Right lobe of liver (tissue), 6 donors: ENCODE data around the gene POLR2I. TPM values are rescaled to one million over a fixed set of nuclear protein-coding genes. Genes with fewer than 3 reads are reported as not detected.

ENCODE experiments used
- ATAC-seq, 4 donors: fragments of 200-7000 bp; cut with Tn5 transposase; one replicate each; pipeline ENCODE4 v1.9.1; 2020; ENCODE audit warnings: mild to moderate bottlenecking in 4 of 4, moderate library complexity in 4 of 4
- DNase-seq, 3 donors: peaks; one replicate each; pipeline ENCODE4 v3.0.0-alpha.2; 2020
- H3K27ac ChIP-seq, 3 donors: fragments of 200-600 bp; one replicate each; pipeline ENCODE4 v1.8.0; 2022
- H3K27me3 ChIP-seq, 2 donors: fragments of 200-600 bp; one replicate each; pipeline ENCODE4 v1.8.0; 2022
- H3K36me3 ChIP-seq, 4 donors: fragments of 200-600 bp; sonication (generic) in 1 of 4; one replicate each; pipeline versions ENCODE4 v1.5.1 to v1.8.0; 2017 to 2022; ENCODE audit warnings: control low read depth in 1 of 4
- H3K4me1 ChIP-seq, 4 donors: fragments of 200-600 bp; sonication (generic) in 1 of 4; one replicate each; pipeline versions ENCODE4 v1.5.1 to v1.8.0; 2017 to 2022; ENCODE audit warnings: control low read depth in 1 of 4
- H3K4me3 ChIP-seq, 3 donors: fragments of 200-600 bp; one replicate each; pipeline ENCODE4 v1.8.0; 2022
- H3K9me3 ChIP-seq, 4 donors: fragments of 200-600 bp; sonication (generic) in 1 of 4; one replicate each; pipeline versions ENCODE4 v1.5.1 to v1.8.0; 2017 to 2022; ENCODE audit warnings: control low read depth in 1 of 4
- POLR2A ChIP-seq: fragments of 450-650 bp; IDR thresholded peaks from one replicate; pipeline ENCODE4 v1.6.1; 2017; ENCODE audit warnings: antibody characterized with exemption, mild to moderate bottlenecking
- WGBS: methylation state at CpG from one replicate; pipeline ENCODE4 v1.1.6; 2018; ENCODE audit warnings: low coverage, low lambda C conversion rate; ENCODE audit not compliant: insufficient coverage; ENCODE audit errors: missing lambda C conversion rate; 5-methylcytosine and 5-hydroxymethylcytosine counted together
- intact Hi-C, 2 donors: fragments of 100-400 bp; cut with DNase I; formaldehyde crosslinking; loops; one replicate each; pipeline versions ENCODE4 v1.11.2 to v1.14.1; 2022
- total RNA-seq, 6 experiments: library from RNA; depleted of rRNA in 2 of 6; stranded (reverse); fragments of >200 nt in 2 of 6; fragmentation: NEBNext Ultra II Directional in 3 of 6; extraction: Animal tissue kit (Norgen Biotek cat#: 25700) in 3 of 6; gene quantifications; one replicate each; pipeline versions ENCODE4 v1.1.0 to v1.2.4, GENCODE V29; 2016 to 2023
- TF ChIP-seq, protein P1 (sequence below), 4 donors: fragments of 200-600 bp in 3 of 4; fragments of 450-650 bp in 1 of 4; IDR thresholded peaks; one replicate each; pipeline versions ENCODE4 v1.5.1 to v1.8.0; 2016 to 2022; ENCODE audit warnings: antibody characterized with exemption in 4 of 4, mild to moderate bottlenecking in 2 of 4
- donor health status: DM: no; HTN: yes; CAD: no.
- donor health status: DM: no; HTN: no; CAD: no.
- donor health status: DM: no; HTN: no; CAD: no.
- donor health status: DM: no; HTN: yes; CAD: no.
- donor health status: DM: no; HTN: yes; CAD: no.

POLR2I gene
- total RNA-seq, 6 experiments from 2014 or later = 27.3 to 34.4 (median 29.9) TPM

DNA sequence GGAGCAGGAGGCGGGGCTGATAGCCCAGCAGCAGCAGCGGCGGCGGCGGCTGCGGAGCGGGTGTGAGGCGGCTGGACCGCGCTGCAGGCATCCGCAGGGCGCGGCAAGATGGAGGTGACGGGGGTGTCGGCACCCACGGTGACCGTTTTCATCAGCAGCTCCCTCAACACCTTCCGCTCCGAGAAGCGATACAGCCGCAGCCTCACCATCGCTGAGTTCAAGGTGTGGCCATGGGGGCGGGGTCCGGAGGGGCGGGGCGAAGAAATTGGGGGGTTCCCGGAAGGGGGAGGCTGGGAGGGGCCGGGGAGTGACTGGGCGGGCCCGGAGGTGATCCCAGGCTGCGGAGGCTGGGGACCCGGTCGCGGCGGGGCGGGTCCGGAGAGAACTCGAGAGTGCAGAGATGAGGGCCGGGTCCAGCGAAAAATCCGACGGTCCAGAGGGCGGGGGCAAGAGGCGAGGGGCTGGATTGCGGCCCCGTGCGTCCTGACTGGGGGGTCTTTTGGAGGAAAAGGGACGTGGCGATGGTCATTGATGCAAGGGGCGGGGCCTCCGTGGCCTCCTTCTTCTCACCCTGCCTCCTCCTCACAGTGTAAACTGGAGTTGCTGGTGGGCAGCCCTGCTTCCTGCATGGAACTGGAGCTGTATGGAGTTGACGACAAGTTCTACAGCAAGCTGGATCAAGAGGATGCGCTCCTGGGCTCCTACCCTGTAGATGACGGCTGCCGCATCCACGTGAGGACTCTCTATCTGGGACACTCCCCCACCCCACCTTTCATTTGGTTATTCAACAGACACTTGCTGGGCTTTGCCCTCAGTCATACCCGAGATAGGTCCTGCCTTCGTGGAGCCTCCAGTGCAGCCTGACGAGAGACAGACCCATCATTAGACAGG is 1.0 kb upstream of the POLR2I start, which contains the start of gene TBCB:
Gene TBCB (plus strand): TSS at position 16 of the 891 bp plus-strand sequence. CDS start 93 bp downstream, at position 109.
- peak; percentile 12 for TF ChIP-seq POLR2A
- TF ChIP-seq, protein P1, sequence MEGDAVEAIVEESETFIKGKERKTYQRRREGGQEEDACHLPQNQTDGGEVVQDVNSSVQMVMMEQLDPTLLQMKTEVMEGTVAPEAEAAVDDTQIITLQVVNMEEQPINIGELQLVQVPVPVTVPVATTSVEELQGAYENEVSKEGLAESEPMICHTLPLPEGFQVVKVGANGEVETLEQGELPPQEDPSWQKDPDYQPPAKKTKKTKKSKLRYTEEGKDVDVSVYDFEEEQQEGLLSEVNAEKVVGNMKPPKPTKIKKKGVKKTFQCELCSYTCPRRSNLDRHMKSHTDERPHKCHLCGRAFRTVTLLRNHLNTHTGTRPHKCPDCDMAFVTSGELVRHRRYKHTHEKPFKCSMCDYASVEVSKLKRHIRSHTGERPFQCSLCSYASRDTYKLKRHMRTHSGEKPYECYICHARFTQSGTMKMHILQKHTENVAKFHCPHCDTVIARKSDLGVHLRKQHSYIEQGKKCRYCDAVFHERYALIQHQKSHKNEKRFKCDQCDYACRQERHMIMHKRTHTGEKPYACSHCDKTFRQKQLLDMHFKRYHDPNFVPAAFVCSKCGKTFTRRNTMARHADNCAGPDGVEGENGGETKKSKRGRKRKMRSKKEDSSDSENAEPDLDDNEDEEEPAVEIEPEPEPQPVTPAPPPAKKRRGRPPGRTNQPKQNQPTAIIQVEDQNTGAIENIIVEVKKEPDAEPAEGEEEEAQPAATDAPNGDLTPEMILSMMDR (IDR thresholded peaks at IDR 0.05) = no peak
- peaks cover 0 to 12% (median 3%) of the 10 kb centered on the region in 4 donors for H3K4me1 ChIP-seq
- intact Hi-C loops = loop anchor here in 1 of 2 donors (10.0 kb wide), 1 partner anchor 51 kb away; no protein-coding TSS in a partner anchor
- H3K4me3 ChIP-seq = peak within 1 kb of the TSS; percentile 84 to 91 (median 88)
- H3K27ac ChIP-seq = peak within 1 kb of the TSS; percentile 56 to 73 (median 59)
- peaks cover 0 to 12% (median 0%) of the 10 kb centered on the region in 4 donors for H3K36me3 ChIP-seq
- peak; percentile 58 to 66 (median 65) for ATAC-seq
- peak; percentile 84 to 90 (median 87) for DNase-seq
- H3K27me3 ChIP-seq = no peaks in the 10 kb centered on the region
- WGBS = 13% methylated on average over 33 of the region's 59 CpGs
- no peaks in the 10 kb centered on the region for H3K9me3 ChIP-seq

DNA sequence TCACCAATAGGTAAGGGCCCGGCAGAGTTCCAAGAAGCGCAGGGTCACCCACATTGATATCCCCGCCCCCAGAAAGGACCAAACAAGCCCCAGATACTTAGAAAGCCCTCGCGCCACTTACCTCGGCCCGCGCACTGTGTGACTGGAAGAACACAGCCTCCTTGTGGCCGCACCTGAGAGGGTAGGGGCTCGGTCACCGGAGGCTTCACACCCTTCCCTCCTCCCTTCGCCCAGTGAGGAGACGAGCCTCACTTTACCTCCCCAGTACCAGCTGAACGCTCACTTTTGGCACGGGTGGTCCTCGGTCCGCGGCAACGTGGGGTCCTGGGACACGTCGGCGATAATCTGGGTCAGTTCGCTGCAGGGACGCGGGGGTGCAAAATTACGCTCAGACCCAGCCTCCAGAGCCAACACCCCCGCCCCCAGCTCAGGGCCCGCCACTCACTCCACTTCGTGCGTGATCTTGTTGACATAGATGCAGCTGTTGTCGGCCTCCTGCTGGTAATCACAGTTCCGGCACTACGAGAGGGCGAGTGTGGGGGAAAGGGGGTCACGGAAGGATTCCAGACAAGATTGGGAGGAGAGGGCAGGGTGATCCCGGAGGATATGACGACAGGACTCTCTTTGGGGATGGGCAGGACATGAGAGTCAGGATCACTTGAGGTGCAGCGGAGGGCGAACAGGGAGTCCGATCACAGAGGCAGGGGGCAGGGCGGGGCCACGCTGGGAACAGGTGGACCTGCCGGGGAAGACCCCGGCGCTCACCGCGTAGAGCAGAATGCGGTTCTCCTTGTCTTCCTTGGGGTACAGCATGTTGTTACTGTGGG is 568 bp downstream of the POLR2I start:
- Histone ChIP-seq H3K9me3 (no peaks in the 10 kb centered on the region), H3K4me3 (peak overlapping the region; percentile 84 to 91 (median 88)), H3K27ac (peak overlapping the region; percentile 56 to 73 (median 59)), H3K36me3 (peaks cover 0 to 10% (median 0%) of the 10 kb centered on the region in 4 donors), H3K4me1 (peaks cover 0 to 12% (median 3%) of the 10 kb centered on the region in 4 donors), H3K27me3 (no peaks in the 10 kb centered on the region)
- intact Hi-C loops = loop anchor here in 1 of 2 donors (10.0 kb wide), 1 partner anchor 49 kb away; no protein-coding TSS in a partner anchor
- TF ChIP-seq POLR2A = no peak
- TF ChIP-seq, protein P1 (IDR thresholded peaks at IDR 0.05) = no peak
- DNase-seq (no peak), ATAC-seq (peak in 1 of 4 donors; percentile 1)
- WGBS = 9% methylated on average over 12 of the region's 48 CpGs

DNA sequence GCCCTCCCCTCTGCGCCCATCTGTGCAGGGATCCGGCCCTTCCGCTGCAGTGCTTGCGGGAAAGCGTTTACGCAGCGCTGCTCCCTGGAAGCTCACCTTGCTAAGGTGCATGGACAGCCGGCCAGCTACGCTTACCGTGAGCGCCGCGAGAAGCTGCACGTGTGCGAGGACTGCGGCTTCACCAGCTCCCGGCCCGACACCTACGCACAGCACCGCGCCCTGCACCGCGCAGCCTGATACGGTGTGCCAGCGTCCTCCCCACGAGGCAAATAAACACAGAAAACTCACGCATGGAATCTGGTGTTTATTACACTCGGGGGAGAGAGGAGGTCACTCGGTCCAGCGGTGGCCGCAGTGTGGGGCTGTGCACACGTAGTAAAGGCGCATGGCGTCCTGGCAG is 1.2 kb downstream of the POLR2I start:
- Histone ChIP-seq H3K27ac (no peak overlapping the region), H3K4me1 (peaks cover 0 to 12% (median 3%) of the 10 kb centered on the region in 4 donors), H3K36me3 (peaks cover 0 to 8% (median 0%) of the 10 kb centered on the region in 4 donors), H3K4me3 (peak overlapping the region in 1 of 3 donors; percentile 84), H3K27me3 (no peaks in the 10 kb centered on the region), H3K9me3 (no peaks in the 10 kb centered on the region)
- intact Hi-C loops = loop anchor here in 1 of 2 donors (10.0 kb wide), 1 partner anchor 49 kb away; no protein-coding TSS in a partner anchor
- no peak for ATAC-seq
- TF ChIP-seq, protein P1 (IDR thresholded peaks at IDR 0.05) = no peak
- TF ChIP-seq POLR2A = no peak
- WGBS = 100% methylated on average over 2 of the region's 34 CpGs
- no peak for DNase-seq

DNA sequence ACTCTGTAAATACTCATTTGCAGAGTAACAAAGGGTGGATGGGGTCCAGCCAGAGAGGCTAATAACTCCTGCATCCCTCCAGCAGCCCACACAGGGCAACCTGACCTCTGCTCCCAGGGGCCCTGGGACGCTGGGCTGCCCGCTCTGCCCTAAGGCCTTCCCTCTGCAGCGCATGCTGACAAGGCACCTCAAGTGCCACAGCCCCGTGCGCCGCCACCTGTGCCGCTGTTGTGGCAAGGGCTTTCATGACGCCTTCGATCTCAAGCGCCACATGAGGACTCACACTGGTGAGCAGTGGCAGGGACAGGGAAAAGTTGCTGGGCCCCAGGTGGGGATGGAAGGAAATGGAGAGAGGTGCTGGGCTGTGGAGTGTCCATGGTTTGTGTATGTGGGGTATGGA is 2.0 kb downstream of the POLR2I start:
- peaks cover 0 to 12% (median 3%) of the 10 kb centered on the region in 4 donors for H3K4me1 ChIP-seq
- H3K27ac ChIP-seq = no peak overlapping the region
- DNase-seq (no peak), ATAC-seq (no peak)
- no peaks in the 10 kb centered on the region for H3K9me3 ChIP-seq
- no peak overlapping the region for H3K4me3 ChIP-seq
- no peak for TF ChIP-seq POLR2A
- TF ChIP-seq, protein P1 (IDR thresholded peaks at IDR 0.05) = no peak
- no peaks in the 10 kb centered on the region for H3K27me3 ChIP-seq
- peaks cover 0 to 8% (median 0%) of the 10 kb centered on the region in 4 donors for H3K36me3 ChIP-seq
- intact Hi-C loops = loop anchor here in 1 of 2 donors (10.0 kb wide), 1 partner anchor 48 kb away; no protein-coding TSS in a partner anchor
- 98% methylated on average over 6 of the region's 10 CpGs for WGBS
